GM12891 (cell line): Measurements from ENCODE around the gene ABCC10.
A peak's percentile ranks its signal among the peaks of the same experiment; 100 is the strongest.

Experiments used
- PAX5 ChIP-seq: IDR thresholded peaks from 2 replicates; pipeline ENCODE4 v1.6.1; 2011; ENCODE audit warnings: low read length, moderate library complexity, mild to moderate bottlenecking; ENCODE audit not compliant: insufficient read depth, severe bottlenecking
- POLR2A ChIP-seq: IDR thresholded peaks from 2 replicates; pipeline ENCODE4 v1.6.1; 2011; ENCODE audit warnings: low read depth, low read length, control low read depth
- POLR2AphosphoS5 ChIP-seq: IDR thresholded peaks from 2 replicates; pipeline ENCODE4 v1.6.1; 2011; ENCODE audit warnings: low read depth, low read length, control low read depth
- SPI1 ChIP-seq: IDR thresholded peaks from 2 replicates; pipeline ENCODE4 v1.6.1; 2011; ENCODE audit warnings: low read depth, low read length, control low read depth
- TAF1 ChIP-seq: IDR thresholded peaks from 2 replicates; pipeline ENCODE4 v1.6.1; 2011; ENCODE audit warnings: low read depth, low read length, control low read depth

DNA sequence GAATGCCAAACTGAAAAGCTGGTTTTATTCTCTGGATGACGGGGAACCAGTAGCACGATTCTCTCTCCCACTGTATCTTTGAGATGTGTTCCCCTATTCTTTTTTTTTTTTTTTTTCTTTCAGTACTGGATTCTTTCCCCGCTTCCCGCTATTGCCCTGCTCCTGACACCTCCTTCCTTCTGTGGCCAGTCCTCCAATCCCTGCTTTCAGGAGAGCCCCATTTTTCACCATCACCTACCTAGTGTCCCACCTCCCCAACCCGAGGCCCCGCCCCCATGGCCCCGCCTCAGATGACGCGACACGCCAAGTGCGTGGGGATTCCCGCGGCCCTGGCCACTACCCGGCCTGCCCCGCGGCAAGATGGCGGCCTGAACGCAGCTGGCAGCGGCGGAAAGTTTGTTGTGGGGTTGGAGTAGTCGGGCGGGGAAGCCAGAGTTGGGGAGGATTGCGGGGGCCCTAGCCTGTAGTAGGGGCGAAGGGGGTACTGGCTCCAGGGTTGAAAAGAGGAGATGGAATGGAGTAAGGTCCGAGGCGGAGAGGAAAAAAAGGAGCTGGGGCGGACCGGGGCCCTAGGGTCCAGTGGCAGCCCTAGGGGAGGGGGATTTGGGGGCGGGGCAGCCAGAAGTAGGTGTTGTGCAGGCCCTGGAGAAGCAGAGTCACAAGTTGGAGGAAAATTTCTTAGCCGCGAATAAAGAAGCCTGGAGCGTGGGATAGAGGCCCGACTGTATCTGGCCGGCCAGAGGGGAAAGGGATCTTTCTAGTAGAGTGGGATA is 50.1 kb downstream of the ABCC10 start, which contains the start of gene TJAP1:
- TF ChIP-seq POLR2AphosphoS5 (peak; percentile 83), POLR2A (peak; percentile 85), PAX5 (no peak), TAF1 (peak; percentile 91), SPI1 (no peak)
